UCSD-AML1 (cell line): Measurements from ENCODE around the gene PLP1.
"Not testable (repeated sequence)": the region's sequence is repeated elsewhere in the genome, so short reads cannot be mapped to it uniquely, and the experiment has no call there.

Experiments used
- DNase-seq: peaks from one replicate; lab custom pipeline; 2025; ENCODE audit not compliant: unreplicated experiment; lab: John Stamatoyannopoulos, UW

Gene PLP1, protein sequence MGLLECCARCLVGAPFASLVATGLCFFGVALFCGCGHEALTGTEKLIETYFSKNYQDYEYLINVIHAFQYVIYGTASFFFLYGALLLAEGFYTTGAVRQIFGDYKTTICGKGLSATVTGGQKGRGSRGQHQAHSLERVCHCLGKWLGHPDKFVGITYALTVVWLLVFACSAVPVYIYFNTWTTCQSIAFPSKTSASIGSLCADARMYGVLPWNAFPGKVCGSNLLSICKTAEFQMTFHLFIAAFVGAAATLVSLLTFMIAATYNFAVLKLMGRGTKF

DNA sequence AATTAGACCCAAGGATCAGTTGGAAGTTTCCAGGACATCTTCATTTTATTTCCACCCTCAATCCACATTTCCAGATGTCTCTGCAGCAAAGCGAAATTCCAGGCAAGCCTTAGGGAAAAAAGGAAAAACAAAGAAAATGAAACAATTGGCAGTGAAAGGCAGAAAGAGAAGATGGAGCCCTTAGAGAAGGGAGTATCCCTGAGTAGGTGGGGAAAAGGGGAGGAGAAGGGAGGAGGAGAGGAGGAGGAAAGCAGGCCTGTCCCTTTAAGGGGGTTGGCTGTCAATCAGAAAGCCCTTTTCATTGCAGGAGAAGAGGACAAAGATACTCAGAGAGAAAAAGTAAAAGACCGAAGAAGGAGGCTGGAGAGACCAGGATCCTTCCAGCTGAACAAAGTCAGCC, at the start of gene PLP1:
Gene PLP1 (plus strand): TSS at position 295 of the 400 bp plus-strand sequence. CDS start 156 bp downstream, outside the sequence.
- no peak for DNase-seq

DNA sequence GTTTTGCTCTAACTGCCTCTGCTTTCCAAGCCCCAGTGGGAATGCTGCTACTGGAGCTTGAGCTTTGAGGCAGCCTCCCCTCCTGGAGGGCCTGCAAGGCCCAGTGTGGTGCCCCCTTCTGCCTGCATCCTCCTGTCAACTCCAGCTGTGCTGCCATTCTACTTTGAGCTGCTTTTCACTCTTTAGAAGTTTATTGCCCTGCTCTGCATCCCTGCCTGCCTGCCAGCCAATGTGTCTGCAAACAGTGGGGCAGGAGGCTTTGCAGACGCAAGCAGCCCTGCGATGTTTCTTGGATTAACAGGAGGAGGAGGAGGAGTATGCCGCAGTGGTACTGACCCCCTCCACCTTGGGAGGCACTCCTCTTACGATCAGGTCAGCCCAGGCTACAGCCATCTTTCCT, 49.5 kb upstream of the PLP1 start:
- no peak for DNase-seq

DNA sequence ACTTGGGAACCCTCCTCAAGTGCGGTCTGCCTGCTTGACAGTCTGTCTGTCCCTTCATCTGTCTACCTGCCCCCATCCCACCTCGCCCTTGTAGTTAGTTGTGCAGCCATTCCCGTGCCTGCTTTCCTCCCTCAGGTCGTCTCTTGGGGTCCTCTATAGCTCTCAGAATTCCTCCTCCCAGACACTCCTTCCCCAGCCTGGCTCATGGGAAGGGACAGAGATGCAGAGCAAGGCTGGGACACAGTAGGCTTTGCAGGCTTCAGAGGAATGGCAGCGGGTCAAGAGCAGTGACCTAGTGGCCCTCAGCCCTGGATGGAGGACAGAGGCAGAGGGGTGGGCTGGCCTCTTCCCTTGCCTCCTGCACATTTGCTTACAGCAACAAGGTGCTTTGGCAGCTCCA, 47.6 kb upstream of the PLP1 start:
- no peak for DNase-seq

DNA sequence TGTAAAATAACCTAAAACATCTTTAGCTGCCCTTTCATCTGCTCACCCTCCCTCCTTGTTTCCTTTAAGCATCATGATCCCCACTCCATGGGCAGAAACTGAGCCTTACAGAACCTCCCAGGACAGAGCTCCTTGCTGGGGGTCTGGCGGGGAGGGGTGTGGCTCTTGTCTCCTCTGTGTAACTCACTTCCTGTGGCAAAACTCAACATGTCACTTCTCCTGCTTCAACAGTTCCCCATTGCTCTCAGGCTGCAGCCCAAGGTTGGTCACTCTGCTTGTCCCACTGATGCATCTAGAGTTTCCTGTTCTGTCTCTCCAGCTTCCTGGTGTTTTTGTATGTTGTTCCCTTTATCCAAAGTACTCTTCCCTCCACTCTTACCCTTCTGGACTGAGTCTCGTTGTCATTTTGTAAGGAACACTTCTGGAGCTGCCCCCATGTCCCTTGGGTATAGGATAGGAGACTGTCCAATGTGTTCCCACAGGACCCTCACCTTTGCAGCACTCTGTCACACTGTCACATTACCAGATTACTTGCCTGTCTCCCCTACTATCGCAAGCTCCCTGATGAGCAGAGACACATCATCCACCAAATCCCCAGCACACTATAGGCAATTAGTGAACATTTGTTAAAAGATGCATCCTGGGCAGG, 46.4 kb upstream of the PLP1 start:
- no peak for DNase-seq

DNA sequence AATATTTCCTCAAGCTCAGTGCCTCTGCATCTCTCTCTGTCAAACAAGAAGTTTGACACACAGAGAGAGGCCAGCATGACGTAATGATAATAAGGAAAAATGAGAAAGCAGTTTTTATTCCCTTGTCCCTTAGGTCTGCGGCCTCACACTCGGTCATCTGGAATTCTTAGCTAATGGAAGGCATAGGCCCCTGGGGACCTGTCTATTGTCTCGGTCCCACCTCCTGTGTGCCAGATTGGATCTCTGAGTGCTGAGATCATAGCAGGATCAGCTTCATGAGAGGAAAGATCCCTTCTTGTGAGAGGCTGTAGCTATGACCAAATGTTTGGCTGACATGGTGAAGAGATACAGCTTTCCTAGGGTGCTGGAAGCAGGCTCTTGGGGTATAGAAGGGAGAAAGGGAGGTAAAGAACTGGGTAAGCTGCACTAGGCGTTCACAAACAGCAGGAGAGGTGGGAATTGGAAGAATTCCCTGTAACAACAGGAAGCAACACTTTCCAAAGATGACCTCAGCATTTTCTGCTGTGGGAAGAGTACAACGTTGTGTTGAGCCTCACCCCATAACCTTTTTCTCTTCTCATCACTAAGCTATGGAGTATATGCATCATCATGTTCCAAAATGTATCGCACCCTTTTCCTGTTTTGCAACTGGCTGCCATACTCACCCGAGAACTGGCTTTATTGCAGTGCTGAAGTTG, 45.7 kb upstream of the PLP1 start:
- no peak for DNase-seq

DNA sequence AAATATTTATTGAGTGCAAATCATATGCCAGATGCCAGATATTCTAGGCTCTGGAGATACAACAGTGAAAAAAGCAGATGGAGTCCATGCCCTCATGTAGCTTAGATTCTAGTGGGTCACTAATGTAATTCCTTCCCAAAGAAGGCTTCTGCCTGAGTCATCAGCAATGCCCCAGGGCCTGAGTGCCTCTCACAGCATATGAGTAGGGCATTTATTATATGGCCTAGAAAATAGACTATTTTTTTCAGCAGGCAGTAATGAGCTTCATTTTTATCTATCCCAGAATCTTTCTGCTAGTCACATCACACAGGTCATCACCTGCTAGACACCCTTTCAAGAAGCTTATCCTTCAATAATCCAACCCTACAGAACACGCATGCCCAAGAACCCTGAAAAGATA, 43.6 kb upstream of the PLP1 start:
- DNase-seq, result no peak

DNA sequence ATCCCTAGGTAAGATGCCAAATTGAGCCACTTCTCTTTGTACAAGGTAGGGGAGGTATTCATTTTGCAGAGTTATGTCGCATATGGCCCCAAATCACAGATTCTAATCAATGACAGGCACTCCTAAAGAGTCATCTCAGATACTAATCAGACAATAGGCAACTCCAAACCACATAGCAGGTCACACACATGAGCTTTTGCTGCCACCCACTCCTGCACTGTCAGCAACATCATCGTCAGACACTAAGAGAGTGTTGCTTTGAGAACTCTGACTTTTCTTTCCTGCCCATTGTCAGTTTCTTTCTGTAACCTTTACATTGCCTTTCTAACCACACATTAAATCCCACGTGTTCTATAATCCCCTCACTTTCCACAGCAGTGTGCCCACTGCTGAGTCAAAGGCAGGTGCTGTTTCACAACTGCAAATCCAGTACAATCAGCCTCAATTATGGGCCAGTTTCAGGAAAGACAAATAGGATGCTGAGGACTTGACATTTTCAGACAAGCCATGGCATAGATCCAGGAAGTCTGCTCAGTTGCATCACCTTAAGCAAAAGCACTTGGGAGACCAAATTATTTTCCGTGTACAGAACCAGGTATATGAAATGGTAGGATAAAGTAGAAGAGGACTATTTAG, 42.4 kb upstream of the PLP1 start:
- DNase-seq, result no peak

DNA sequence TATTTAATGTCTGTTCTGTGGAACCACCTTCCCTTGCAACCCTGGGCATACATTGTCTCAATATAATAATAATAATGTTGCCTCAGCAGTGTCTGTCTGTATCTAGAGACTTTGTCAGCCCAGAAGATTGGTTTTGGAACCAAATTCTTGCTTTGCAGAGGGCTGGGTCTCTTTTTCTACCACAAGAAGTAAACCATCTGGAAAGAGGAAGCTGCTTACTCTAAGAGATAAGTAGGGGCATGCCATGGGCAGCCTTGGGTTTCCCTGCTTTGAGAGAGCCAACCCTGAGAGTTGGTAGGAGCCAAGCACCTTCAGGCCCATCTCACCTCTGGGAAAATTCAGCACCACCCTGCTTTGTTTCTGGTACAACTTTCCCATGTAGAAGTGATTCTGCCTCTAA, 38.9 kb upstream of the PLP1 start:
- no peak for DNase-seq

DNA sequence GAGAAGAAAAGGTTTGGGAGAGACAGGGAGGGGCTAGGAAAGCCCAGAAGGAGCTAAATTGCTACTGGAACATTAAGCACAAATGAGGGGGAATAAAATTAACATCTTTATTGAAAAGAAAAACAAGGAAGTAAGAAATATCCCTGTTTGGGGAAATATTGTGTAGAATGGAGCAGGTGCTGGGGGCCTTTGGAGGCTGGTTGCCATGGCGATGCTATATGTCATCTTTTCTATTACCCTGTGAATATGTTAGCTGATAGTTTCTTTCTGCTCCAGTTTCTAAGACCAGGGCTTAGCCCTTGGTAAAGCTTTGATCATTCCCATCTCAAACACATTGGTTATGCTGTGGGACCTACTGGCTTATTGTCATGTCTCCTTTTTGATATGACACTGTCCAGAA, 37.2 kb upstream of the PLP1 start:
- no peak for DNase-seq

DNA sequence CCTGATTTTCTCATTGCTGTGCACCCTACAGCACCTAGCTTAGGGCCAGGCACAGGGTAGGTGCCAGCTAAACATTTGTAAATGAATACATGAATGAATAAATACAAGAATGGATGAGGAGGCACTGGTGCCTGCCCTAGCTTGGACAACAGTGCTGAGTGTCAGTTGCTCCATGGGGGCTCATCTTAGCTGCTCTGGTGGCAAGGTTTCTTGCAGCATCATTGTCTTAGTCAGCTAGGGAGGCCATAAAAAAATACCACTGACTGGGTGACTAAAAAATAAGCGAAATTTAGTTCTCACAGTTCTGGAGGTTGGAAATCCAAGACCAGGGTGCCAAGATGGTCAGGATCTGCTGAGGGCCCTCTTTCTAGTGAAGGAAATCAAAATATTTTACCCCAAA, 34.8 kb upstream of the PLP1 start:
- no peak for DNase-seq

DNA sequence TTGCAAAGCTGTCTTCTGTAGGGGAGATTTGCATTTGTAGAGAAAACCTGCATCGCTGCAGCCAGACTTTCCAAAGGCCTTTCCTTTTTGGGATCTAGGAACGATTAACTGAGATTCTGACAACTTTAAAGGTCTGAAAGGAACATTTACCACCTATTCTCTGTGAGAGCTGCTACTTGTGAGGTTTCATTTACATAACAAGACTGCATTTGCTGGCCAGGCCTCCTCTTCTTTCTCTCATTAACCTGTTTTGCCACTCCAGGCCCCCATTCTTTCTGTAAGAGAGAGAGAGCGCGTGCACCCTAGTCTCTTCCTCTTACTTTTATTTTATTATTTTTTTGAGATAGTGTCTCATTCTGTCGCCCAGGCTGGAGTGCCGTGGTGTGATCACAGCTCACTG, 34.3 kb upstream of the PLP1 start:
- DNase-seq, result no peak

DNA sequence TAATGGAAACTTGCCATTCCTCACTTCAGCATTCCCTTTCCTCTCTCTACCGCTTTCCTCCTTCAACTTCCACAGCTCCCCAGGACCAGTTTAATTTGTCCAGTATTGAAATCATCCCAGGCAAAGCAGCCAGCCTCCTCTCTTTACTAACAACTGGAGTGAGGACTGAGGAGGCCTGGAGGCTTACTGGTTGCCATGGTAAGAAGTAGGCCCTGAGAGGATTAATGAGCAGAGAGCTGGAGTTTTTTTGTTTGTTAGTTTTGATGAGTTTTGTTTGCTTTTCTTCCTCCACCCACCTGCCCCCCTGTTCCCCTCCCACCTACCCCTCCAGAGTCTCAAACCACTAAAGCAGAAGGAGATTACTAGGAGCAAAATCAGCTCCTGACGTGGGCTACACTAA, 29.5 kb upstream of the PLP1 start:
- DNase-seq, result no peak

DNA sequence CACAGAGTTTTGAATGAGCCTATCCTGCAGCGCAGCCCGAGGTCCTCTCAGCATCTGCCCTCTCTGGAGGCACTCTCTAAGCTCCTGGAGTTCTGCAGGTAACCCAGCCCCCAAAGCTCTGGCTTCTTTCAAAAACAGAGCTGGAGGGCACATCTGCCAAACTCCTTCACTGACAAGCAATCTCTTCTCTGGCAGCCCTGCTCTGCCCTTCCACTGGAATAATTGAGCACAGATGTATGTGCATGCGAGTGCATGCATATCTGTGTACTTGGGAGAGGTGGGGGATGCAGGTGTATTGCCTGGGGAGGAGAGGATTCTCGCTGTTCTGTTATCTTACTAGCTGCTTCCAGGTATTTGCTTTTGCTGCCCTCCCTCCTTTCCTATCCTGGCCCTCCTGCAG, 22.2 kb upstream of the PLP1 start:
- no peak for DNase-seq

DNA sequence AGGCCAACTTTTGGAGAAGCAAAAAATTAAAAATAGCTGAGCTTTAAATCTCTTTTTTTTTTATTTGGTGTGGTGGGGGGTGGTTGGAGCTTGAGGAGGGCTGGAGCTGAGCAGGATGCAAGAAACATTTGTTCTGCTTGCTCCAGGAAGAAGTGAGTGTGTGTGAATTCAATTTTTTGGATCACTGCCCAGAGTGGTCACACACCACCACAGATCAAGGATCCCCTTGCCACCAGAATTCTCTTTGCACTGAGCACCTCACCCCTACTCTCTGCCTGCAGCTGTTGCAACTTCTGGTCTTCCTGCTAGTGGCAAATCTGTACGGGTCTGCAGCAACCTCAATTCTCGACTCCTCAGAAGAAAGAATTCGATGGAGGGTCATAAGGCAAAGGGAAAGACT, 19.9 kb upstream of the PLP1 start:
- DNase-seq, result no peak

DNA sequence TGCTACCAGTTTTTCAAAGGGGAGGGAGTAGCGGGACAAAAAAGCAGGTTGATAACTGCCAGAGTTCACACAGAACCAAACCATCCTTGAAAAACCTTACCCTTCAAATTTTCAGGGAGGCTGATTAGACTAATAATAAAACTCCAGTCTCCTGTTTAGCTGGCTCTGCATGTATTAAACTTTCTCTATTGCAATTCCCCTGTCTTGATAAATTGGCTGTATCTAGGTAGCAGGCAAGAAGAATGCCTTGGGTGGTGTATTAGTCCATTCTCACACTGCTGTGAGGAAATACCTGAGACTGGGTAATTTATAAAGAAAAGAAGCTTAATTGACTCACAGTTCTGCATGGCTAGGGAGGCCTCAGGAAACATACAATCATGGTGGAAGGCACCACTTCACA, 18.1 kb upstream of the PLP1 start:
- DNase-seq, result no peak

DNA sequence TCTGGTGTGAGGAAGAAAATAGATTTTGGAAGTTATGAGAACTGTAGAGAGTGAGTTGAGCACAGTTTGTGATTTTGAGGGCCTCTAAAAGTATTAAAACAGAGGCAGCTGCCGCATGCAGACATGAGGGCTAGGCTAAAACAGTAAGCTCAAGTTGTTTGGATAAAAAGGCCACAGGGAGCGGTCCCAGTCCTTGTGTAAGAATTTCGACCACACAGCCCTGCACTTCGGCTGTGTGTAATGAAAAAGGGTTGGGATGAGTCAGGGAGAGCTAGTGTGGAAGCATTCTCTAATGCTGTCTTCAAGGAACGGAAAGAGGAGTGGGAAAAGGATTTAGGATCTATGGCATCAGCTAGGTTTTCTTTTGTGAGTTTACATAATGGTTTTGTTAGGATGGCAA, 13.1 kb upstream of the PLP1 start:
- not testable (repeated sequence) for DNase-seq

DNA sequence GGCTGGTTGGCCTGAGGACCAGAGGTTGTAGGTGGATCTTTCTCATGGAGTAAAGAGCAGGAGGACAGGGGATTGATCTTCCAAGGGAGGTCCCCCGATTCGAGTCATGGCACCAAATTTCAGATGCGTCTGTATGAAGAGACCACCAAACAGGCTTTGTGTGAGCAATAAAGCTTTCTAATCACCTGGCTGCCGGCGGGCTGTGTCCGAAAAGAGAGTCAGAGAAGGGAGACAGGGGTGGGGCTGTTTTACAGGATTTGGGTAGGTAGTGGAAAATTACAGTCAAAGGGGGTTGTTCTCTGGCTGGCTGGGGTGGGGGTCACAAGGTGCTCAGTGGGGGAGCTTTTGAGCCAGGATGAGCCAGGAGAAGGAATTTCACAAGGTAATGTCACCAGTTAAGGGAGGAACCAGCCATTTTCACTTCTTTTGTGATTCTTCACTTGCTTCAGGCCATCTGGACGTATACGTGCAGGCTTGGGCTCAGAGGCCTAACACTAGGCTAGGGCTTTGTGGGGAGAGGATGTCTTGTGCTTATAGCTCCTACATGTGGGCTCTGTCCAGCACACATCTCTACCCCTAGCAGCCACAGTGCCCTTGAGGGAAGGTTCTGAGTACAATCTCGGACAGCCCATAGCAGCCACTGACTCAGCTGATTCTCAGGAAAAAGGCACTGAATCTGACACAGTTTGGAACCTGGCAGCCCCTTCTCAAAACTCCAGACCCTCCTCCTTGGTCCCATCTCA, 9.7 kb upstream of the PLP1 start:
- DNase-seq, result not testable (repeated sequence)

DNA sequence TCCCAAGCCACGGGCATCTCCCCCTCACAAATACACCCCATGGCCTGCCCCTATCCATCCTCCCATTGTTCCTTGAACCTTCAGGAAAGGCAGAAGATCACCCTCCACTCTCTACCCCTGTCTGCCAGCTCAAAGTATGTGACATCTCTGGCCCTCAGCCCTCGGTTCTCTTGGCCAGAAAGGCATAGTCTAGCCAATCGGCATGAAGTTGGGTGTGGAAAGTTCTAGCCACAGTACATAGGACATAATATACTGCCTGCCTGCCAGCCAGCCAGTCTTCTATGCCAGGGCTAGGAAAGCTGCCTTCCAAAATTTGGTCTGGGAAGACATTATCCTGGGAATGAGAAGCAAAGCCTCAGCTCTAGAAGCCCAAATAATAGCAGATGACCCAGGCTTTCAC, 3.2 kb upstream of the PLP1 start:
- DNase-seq, result no peak

DNA sequence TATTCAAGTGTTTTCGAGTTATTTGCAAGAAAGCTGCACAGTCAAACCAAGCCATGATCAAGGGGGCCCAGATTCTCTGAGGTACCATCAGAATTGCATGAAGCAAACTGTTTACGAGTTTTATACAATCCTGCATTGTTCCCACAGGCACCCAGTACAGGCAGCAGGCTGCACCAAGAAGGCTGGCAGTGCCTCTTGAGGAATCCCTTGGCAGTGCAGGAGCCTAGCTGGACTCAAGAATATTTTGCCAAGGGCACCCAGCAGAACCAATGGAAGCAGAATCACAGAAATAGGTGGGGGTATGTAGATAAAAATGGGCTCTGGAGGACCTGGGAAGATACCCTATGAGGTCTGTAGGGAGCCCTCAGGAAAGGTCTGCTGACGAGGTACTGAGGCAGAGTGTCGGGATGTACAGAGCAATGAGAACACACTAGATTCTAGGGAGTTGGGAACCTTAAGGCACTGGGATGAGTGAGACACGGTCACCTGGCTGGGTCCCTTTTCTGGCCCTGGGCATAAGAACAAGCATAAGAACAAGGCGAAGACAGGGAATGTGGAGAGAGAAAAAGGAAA, 2.5 kb upstream of the PLP1 start:
- DNase-seq, result peak; percentile 33

DNA sequence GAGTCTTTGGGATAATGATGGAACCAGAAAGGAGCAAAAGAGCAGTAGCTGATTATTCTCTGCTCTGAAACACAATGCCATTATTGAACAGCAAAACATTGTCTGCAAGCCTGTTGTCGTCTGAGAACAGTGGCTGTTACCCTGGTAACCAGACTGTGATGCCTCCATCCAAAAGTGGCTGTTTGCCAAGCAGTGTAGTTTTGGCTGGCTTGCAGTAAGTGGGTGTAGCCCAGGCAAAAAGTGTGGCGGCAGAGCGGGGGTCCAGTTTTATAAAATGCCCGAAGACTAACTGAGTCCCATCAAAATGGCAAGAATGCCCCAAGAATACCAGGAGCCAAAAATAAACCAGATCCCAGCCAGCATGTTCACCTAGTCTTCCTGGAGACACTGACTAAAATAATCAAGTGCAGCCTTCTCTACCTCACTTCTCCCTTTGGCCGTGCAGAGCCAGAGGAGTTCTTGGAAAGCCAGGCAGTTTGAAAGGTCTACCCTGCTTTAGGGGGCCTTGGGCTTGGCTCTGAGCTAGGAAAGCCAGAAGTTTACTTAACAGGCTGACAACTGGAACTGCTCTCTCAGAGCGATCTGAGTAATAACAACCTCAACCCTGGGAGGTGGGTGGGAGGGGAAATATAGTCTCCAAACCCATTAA, 2.6 kb downstream of the PLP1 start:
- DNase-seq, result no peak
